HepG2 (cell line): ENCODE data around the gene CCDC9B. TPM values are rescaled to one million over a fixed set of nuclear protein-coding genes. Genes with fewer than 3 reads are reported as not detected.

Experiments
- ATF7-NPFF ChIP-seq: sonication (generic); formaldehyde crosslinking; IDR thresholded peaks from 2 replicates; pipeline ENCODE4 v1.8.1; 2023; ENCODE audit warnings: mild to moderate bottlenecking, low read depth, missing genetic modification reagents, moderate library complexity
- BORCS8-MEF2B ChIP-seq: sonication (generic); formaldehyde crosslinking; IDR thresholded peaks from 2 replicates; pipeline ENCODE4 v1.8.0; 2022; ENCODE audit warnings: mild to moderate bottlenecking, missing genetic modification reagents
- ERF ChIP-seq: IDR thresholded peaks from 2 replicates; pipeline ENCODE4 v1.6.1; 2018; ENCODE audit warnings: missing biosample characterization, missing genetic modification reagents
- HBP1 ChIP-seq: IDR thresholded peaks from 2 replicates; pipeline ENCODE4 v1.6.1; 2016; ENCODE audit warnings: low read depth, control low read depth
- HNRNPL ChIP-seq: fragments of 200-400 bp; formaldehyde crosslinking; IDR thresholded peaks from 2 replicates; pipeline ENCODE4 v1.6.1; 2017; ENCODE audit warnings: mild to moderate bottlenecking, low read depth, low read length
- HOXA3 ChIP-seq: sonication (generic); formaldehyde crosslinking; IDR thresholded peaks from 2 replicates; pipeline ENCODE4 v1.5.0; 2020; ENCODE audit warnings: missing genetic modification reagents
- KLF15 ChIP-seq: sonication (generic); formaldehyde crosslinking; IDR thresholded peaks from 2 replicates; pipeline ENCODE4 v1.8.1; 2023; ENCODE audit warnings: borderline replicate concordance, mild to moderate bottlenecking, inconsistent platforms, missing genetic modification reagents, mixed read lengths
- NFAT5 ChIP-seq: sonication (generic); formaldehyde crosslinking; IDR thresholded peaks from 2 replicates; pipeline ENCODE4 v1.4.0; 2020; ENCODE audit warnings: missing genetic modification reagents
- NFYC ChIP-seq: IDR thresholded peaks from 2 replicates; pipeline ENCODE4 v1.6.1; 2016; ENCODE audit warnings: missing genetic modification reagents, missing compliant biosample characterization
- RBFOX2 ChIP-seq: fragments of 200-400 bp; formaldehyde crosslinking; IDR thresholded peaks from 2 replicates; pipeline ENCODE4 v1.6.1; 2017; ENCODE audit warnings: low read depth, mild to moderate bottlenecking, low read length
- SIN3A ChIP-seq: IDR thresholded peaks from 2 replicates; pipeline ENCODE4 v1.6.1; 2011; ENCODE audit warnings: low read depth, mild to moderate bottlenecking, control low read depth, low read length, borderline replicate concordance
- SNAI1 ChIP-seq: sonication (generic); formaldehyde crosslinking; IDR thresholded peaks from 2 replicates; pipeline ENCODE4 v1.5.0; 2020; ENCODE audit warnings: mild to moderate bottlenecking, missing genetic modification reagents, borderline replicate concordance
- ZFP82 ChIP-seq: sonication (generic); formaldehyde crosslinking; IDR thresholded peaks from 2 replicates; pipeline ENCODE4 v1.5.1; 2020; ENCODE audit warnings: mild to moderate bottlenecking, missing genetic modification reagents, borderline replicate concordance
- ZNF17 ChIP-seq: sonication (generic); formaldehyde crosslinking; IDR thresholded peaks from 2 replicates; pipeline ENCODE4 v1.5.0; 2020; ENCODE audit warnings: mild to moderate bottlenecking, missing genetic modification reagents
- ZNF34 ChIP-seq: sonication (generic); formaldehyde crosslinking; IDR thresholded peaks from 2 replicates; pipeline ENCODE4 v1.4.0; 2020; ENCODE audit warnings: mild to moderate bottlenecking, missing genetic modification reagents, borderline replicate concordance
- ZNF543 ChIP-seq: sonication (generic); formaldehyde crosslinking; IDR thresholded peaks from 2 replicates; pipeline ENCODE4 v1.4.0; 2020; ENCODE audit warnings: mild to moderate bottlenecking, missing genetic modification reagents
- ZNF749 ChIP-seq: sonication (generic); formaldehyde crosslinking; IDR thresholded peaks from 2 replicates; pipeline ENCODE4 v1.8.0; 2022; ENCODE audit warnings: mild to moderate bottlenecking, missing genetic modification reagents, moderate library complexity, borderline replicate concordance
- polyA plus RNA-seq, 8 experiments: library from polyadenylated mRNA; depleted of rRNA in 3 of 8; stranded (reverse) in 7 of 8; unstranded in 1 of 8; fragments of >200 nt; fragmentation: Illumina TruSeq in 4 of 8; extraction: Trizol in 4 of 8; gene quantifications; 2 replicates each; pipeline versions ENCODE4 v1.2.1 to v1.2.3, GENCODE V29; 2011 to 2016; ENCODE audit warnings: low read depth in 4 of 8, missing spikeins in 1 of 8, mixed read lengths in 1 of 8; ENCODE audit not compliant: insufficient read depth in 1 of 8
- total RNA-seq, 5 experiments: library from RNA; depleted of rRNA; stranded (reverse); fragments of >200 nt; fragmentation: Illumina TruSeq; extraction: Trizol; gene quantifications; 2 replicates each; pipeline ENCODE4 v1.2.3, GENCODE V29; 2016; ENCODE audit warnings: low read depth in 1 of 5
- TF ChIP-seq, protein P1 (sequence below): IDR thresholded peaks from 2 replicates; pipeline ENCODE4 v1.4.0; 2020; ENCODE audit warnings: mild to moderate bottlenecking, missing genetic modification reagents

The CCDC9B gene
- total and polyA plus RNA-seq, 2 of the 13 experiments (the other 11 are each of a cell fraction or from before 2014, with no cell fraction given): 0.98 to 1.6 TPM

DNA sequence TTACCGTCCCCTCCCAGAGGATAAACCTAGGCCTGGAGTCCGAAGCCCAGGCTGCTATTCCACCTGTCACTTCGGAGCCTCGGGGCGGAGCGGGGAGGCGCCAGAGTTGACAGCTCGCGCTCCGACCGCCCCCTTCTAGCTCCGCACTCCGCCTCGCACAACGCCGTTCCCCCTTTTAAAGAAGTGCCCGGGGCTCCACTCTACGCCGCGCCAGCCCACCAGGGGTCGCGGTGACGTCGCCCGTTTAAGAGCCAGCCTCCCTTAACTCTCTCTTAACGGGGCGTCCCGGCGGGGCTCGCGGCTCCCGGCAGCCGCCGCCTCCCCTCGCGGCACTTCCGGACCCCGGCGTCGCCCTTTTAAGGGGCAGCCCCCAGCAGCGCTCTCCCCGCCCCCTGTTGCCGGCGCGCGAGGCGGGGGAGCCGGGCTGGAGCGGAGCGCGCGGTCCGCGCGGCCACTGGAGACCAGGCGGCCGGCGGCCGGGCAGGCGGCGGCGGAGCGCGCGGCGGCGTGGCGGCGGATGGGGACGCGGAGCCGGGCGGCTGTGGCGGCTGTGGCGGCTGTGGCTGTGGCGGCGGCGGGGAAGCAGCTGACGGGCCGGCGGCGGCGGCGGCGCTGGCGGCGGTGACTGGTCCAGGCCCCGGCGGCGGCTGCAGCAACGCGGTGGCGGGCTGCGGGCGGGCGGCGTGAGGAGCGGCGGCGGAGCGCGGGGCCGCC lies 17.3 kb downstream of the CCDC9B start, which contains the start of gene INAFM2 (continued):
- no peak for TF ChIP-seq NFAT5 (CRISPR knock-in tag)
- TF ChIP-seq, protein P1, sequence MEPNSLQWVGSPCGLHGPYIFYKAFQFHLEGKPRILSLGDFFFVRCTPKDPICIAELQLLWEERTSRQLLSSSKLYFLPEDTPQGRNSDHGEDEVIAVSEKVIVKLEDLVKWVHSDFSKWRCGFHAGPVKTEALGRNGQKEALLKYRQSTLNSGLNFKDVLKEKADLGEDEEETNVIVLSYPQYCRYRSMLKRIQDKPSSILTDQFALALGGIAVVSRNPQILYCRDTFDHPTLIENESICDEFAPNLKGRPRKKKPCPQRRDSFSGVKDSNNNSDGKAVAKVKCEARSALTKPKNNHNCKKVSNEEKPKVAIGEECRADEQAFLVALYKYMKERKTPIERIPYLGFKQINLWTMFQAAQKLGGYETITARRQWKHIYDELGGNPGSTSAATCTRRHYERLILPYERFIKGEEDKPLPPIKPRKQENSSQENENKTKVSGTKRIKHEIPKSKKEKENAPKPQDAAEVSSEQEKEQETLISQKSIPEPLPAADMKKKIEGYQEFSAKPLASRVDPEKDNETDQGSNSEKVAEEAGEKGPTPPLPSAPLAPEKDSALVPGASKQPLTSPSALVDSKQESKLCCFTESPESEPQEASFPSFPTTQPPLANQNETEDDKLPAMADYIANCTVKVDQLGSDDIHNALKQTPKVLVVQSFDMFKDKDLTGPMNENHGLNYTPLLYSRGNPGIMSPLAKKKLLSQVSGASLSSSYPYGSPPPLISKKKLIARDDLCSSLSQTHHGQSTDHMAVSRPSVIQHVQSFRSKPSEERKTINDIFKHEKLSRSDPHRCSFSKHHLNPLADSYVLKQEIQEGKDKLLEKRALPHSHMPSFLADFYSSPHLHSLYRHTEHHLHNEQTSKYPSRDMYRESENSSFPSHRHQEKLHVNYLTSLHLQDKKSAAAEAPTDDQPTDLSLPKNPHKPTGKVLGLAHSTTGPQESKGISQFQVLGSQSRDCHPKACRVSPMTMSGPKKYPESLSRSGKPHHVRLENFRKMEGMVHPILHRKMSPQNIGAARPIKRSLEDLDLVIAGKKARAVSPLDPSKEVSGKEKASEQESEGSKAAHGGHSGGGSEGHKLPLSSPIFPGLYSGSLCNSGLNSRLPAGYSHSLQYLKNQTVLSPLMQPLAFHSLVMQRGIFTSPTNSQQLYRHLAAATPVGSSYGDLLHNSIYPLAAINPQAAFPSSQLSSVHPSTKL (CRISPR knock-in tag): peak; percentile 48; the same call in 1 of the 2 replicates
- 0 out of 2 replicates have a peak, but pooled peaks have one; percentile 21 for TF ChIP-seq ATF7-NPFF (CRISPR knock-in tag)
- peak; percentile 74; the same call in 1 of the 2 replicates for TF ChIP-seq ZNF34
- TF ChIP-seq HNRNPL: 0 out of 2 replicates have a peak, but pooled peaks have one; percentile 40
- TF ChIP-seq BORCS8-MEF2B (CRISPR knock-in tag): 0 out of 2 replicates have a peak, but pooled peaks have one; percentile 34
- no peak for TF ChIP-seq SNAI1
- TF ChIP-seq NFYC: no peak
- TF ChIP-seq ERF (CRISPR knock-in tag): peak; percentile 49; the same call in 1 of the 2 replicates
- 0 out of 2 replicates have a peak, but pooled peaks have one; percentile 65 for TF ChIP-seq ZFP82 (CRISPR knock-in tag)
- TF ChIP-seq HOXA3 (CRISPR knock-in tag): peak; percentile 35; the same call in 1 of the 2 replicates
- peak; percentile 83 for TF ChIP-seq SIN3A
- TF ChIP-seq HBP1 (CRISPR knock-in tag): peak; percentile 71; the same call in 1 of the 2 replicates
- 0 out of 2 replicates have a peak, but pooled peaks have one; percentile 29 for TF ChIP-seq ZNF749 (CRISPR knock-in tag)
- TF ChIP-seq ZNF17 (CRISPR knock-in tag): no peak
- TF ChIP-seq KLF15 (CRISPR knock-in tag): 0 out of 2 replicates have a peak, but pooled peaks have one; percentile 50
- peak; percentile 53; the same call in 1 of the 2 replicates for TF ChIP-seq ZNF543 (CRISPR knock-in tag)
- peak; percentile 32; the same call in 1 of the 2 replicates for TF ChIP-seq RBFOX2
